HCT116 (cell line): ENCODE measurements around the gene AK3. TPM values are rescaled to one million over a fixed set of nuclear protein-coding genes. Genes with fewer than 3 reads are reported as not detected.

Source experiments
- ATAC-seq: fragments of 200-7000 bp; cut with Tn5 transposase; 2 replicates; pipeline ENCODE4 v1.9.1; 2020; ENCODE audit warnings: mild to moderate bottlenecking, moderate library complexity
- BruUV-seq: library from RNA; stranded (reverse); fragments of 400-500 nt; replicated peaks from 2 replicates; lab custom pipeline; 2021; lab: Mats Ljungman, UMichigan
- CTCF ChIA-PET: fragments of 300-600 bp; sonication (Branson Sonifier 250); formaldehyde crosslinking; loops from one replicate; lab custom pipeline; 2021; ENCODE audit warnings: antibody characterized with exemption; lab: Charles Lee
- POLR2A ChIA-PET: fragments of 300-600, 350-600 bp; sonication (Branson Sonifier 250); formaldehyde crosslinking; loops from one replicate; lab custom pipeline; 2021; ENCODE audit warnings: antibody characterized with exemption; lab: Charles Lee
- RAD21 ChIA-PET, 2 experiments: fragments of 300-600 bp; sonication (Branson Sonifier 250); formaldehyde crosslinking; loops; one replicate each; lab custom pipeline; 2023; ENCODE audit warnings: low total read pairs in 2 of 2; ENCODE audit not compliant: uncharacterized antibody in 2 of 2, unreplicated experiment in 2 of 2, low non-redundant PET in 1 of 2; lab: Charles Lee
- DNase-seq: peaks from one replicate; pipeline ENCODE4 v3.0.0-alpha.2; 2010; ENCODE audit warnings: low read depth, low spot score
- H2AFZ ChIP-seq: fragments of 200-600 bp; shearing (Covaris generic), sonication (generic); 2 replicates; pipeline ENCODE4 v1.6.1; 2017; ENCODE audit warnings: low read depth, mixed run types, mixed read lengths, antibody characterized with exemption, low read length; ENCODE audit not compliant: poor library complexity, severe bottlenecking
- H3K27ac ChIP-seq: 2 replicates; pipeline ENCODE4 v1.5.1; 2012; ENCODE audit warnings: low read depth, low read length
- H3K27me3 ChIP-seq: fragments of 200-600 bp; sonication (generic); 2 replicates; pipeline ENCODE4 v1.6.1; 2016; ENCODE audit warnings: mixed run types, low read length, mixed read lengths; ENCODE audit not compliant: insufficient read depth
- H3K36me3 ChIP-seq, 2 experiments: fragments of 200-500 bp in 1 of 2; fragments of 200-600 bp in 1 of 2; sonication (Bioruptor generic) in 1 of 2; sonication (generic) in 1 of 2; 2 replicates each; pipeline versions ENCODE4 v1.5.1 to v1.6.1; 2014 to 2016; ENCODE audit warnings: low read length in 2 of 2, inconsistent platforms in 1 of 2, mixed read lengths in 1 of 2, mixed run types in 1 of 2; ENCODE audit not compliant: insufficient read depth in 2 of 2, control insufficient read depth in 1 of 2
- H3K4me1 ChIP-seq, 2 experiments: fragments of 200-600 bp in 1 of 2; sonication (generic) in 1 of 2; 2 replicates each; pipeline versions ENCODE4 v1.5.1 to v1.6.1; 2012 to 2017; ENCODE audit warnings: low read length in 2 of 2, inconsistent platforms in 1 of 2, mild to moderate bottlenecking in 1 of 2, mixed read lengths in 1 of 2, mixed run types in 1 of 2, moderate library complexity in 1 of 2; ENCODE audit not compliant: insufficient read depth in 2 of 2, control insufficient read depth in 1 of 2
- H3K4me2 ChIP-seq: fragments of 200-600 bp; sonication (generic); 2 replicates; pipeline ENCODE4 v1.6.1; 2017; ENCODE audit warnings: mixed run types, low read length, mixed read lengths
- H3K4me3 ChIP-seq, 2 experiments: fragments of 200-600 bp in 1 of 2; sonication (generic) in 1 of 2; replicated peaks in 1 of 2; 2 replicates each; pipeline ENCODE4 v1.5.1; 2011 to 2016; ENCODE audit warnings: low read length in 2 of 2, control low read depth in 1 of 2, low read depth in 1 of 2, mild to moderate bottlenecking in 1 of 2, mixed read lengths in 1 of 2, mixed run types in 1 of 2
- H3K79me2 ChIP-seq: fragments of 200-600 bp; sonication (generic); 2 replicates; pipeline ENCODE4 v1.6.1; 2017; ENCODE audit warnings: mild to moderate bottlenecking, mixed run types, low read length, moderate library complexity, mixed read lengths; ENCODE audit not compliant: insufficient read depth
- H3K9ac ChIP-seq: fragments of 200-600 bp; sonication (generic); 2 replicates; pipeline ENCODE4 v1.6.1; 2016; ENCODE audit warnings: low read length, mixed read lengths
- H3K9me2 ChIP-seq: fragments of 200-600 bp; sonication (generic), shearing (Covaris generic); 2 replicates; pipeline ENCODE4 v1.6.1; 2017; ENCODE audit warnings: mixed run types, mild to moderate bottlenecking, moderate library complexity; ENCODE audit not compliant: insufficient read depth
- H3K9me3 ChIP-seq, 2 experiments: fragments of 200-500 bp in 1 of 2; fragments of 200-600 bp in 1 of 2; sonication (Bioruptor generic) in 1 of 2; sonication (generic) in 1 of 2; 2 replicates each; pipeline ENCODE4 v1.6.1; 2014 to 2017; ENCODE audit warnings: low read length in 2 of 2, mixed read lengths in 2 of 2, inconsistent platforms in 1 of 2, low read depth in 1 of 2, mild to moderate bottlenecking in 1 of 2, mixed run types in 1 of 2, moderate library complexity in 1 of 2; ENCODE audit not compliant: control insufficient read depth in 1 of 2, insufficient read depth in 1 of 2
- H4K20me1 ChIP-seq: fragments of 200-600 bp; sonication (generic), shearing (Covaris generic); 2 replicates; pipeline ENCODE4 v1.6.1; 2017; ENCODE audit warnings: mixed run types, mild to moderate bottlenecking, moderate library complexity; ENCODE audit not compliant: insufficient read depth
- CBX3 ChIP-seq: IDR thresholded peaks from 2 replicates; pipeline ENCODE4 v1.6.1; 2012; ENCODE audit warnings: low read depth
- ELF1 ChIP-seq: IDR thresholded peaks from 2 replicates; pipeline ENCODE4 v1.6.1; 2012; ENCODE audit warnings: low read depth, borderline replicate concordance
- EZH2 ChIP-seq: fragments of 200-600 bp; sonication (generic); IDR thresholded peaks from 2 replicates; pipeline ENCODE4 v1.6.1; 2017; ENCODE audit warnings: antibody characterized with exemption, mixed run types
- EZH2phosphoT487 ChIP-seq: fragments of 200-600 bp; IDR thresholded peaks from 2 replicates; pipeline ENCODE4 v1.6.1; 2018; ENCODE audit warnings: antibody characterized with exemption, borderline replicate concordance
- FOSL1 ChIP-seq: IDR thresholded peaks from 2 replicates; pipeline ENCODE4 v1.6.1; 2012; ENCODE audit warnings: low read depth
- JUND ChIP-seq: IDR thresholded peaks from 2 replicates; pipeline ENCODE4 v1.6.1; 2012
- POLR2A ChIP-seq: IDR thresholded peaks from 2 replicates; pipeline ENCODE4 v1.7.0; 2011; ENCODE audit warnings: borderline replicate concordance; ENCODE audit not compliant: insufficient read depth, insufficient read length; ENCODE audit errors: extremely low read depth
- POLR2AphosphoS5 ChIP-seq: IDR thresholded peaks from 2 replicates; pipeline ENCODE4 v1.6.1; 2011; ENCODE audit warnings: mild to moderate bottlenecking, low read depth, low read length, moderate library complexity
- RAD21 ChIP-seq: IDR thresholded peaks from 2 replicates; pipeline ENCODE4 v1.6.1; 2012; ENCODE audit warnings: low read depth, mild to moderate bottlenecking
- SIN3A ChIP-seq: IDR thresholded peaks from 2 replicates; pipeline ENCODE4 v1.6.1; 2012; ENCODE audit warnings: low read depth
- SP1 ChIP-seq: IDR thresholded peaks from 2 replicates; pipeline ENCODE4 v1.6.1; 2012; ENCODE audit warnings: low read depth
- SRF ChIP-seq: IDR thresholded peaks from 2 replicates; pipeline ENCODE4 v1.6.1; 2012; ENCODE audit warnings: low read depth
- TCF7L2 ChIP-seq: IDR thresholded peaks from 2 replicates; pipeline ENCODE4 v1.7.0; 2011; ENCODE audit warnings: borderline replicate concordance, inconsistent platforms; ENCODE audit not compliant: insufficient read depth, insufficient read length; ENCODE audit errors: extremely low read depth
- YY1 ChIP-seq: IDR thresholded peaks from 2 replicates; pipeline ENCODE4 v1.6.1; 2011; ENCODE audit warnings: low read length, low read depth, moderate library complexity, mild to moderate bottlenecking; ENCODE audit not compliant: insufficient replicate concordance; ENCODE audit errors: extremely low read depth
- ZFX ChIP-seq: fragments of 450-650 bp; IDR thresholded peaks from 2 replicates; pipeline ENCODE4 v1.6.1; 2017
- ZNF274 ChIP-seq: fragments of 200-500 bp; sonication (Bioruptor generic); IDR thresholded peaks from 2 replicates; pipeline ENCODE4 v1.6.1; 2014; ENCODE audit warnings: mild to moderate bottlenecking, low read depth, low read length, inconsistent platforms
- intact Hi-C: fragments of 100-400 bp; cut with micrococcal nuclease; formaldehyde crosslinking; loops from 2 replicates; pipeline ENCODE4 v1.10.0; 2022
- total RNA-seq: library from RNA; stranded (reverse); gene quantifications from one replicate; pipeline ENCODE4 v1.2.1, GENCODE V29; 2021; ENCODE audit not compliant: unreplicated experiment
- TF ChIP-seq, protein P1 (sequence below): IDR thresholded peaks from 2 replicates; pipeline ENCODE4 v1.6.1; 2011; ENCODE audit warnings: mild to moderate bottlenecking, low read length, moderate library complexity; ENCODE audit not compliant: insufficient replicate concordance; ENCODE audit errors: extremely low read depth
- TF ChIP-seq, protein P2 (sequence below): IDR thresholded peaks from 2 replicates; pipeline ENCODE4 v1.6.1; 2012
- TF ChIP-seq, protein P3 (sequence below): IDR thresholded peaks from 2 replicates; pipeline ENCODE4 v1.6.1; 2012; ENCODE audit warnings: low read depth
- TF ChIP-seq, protein P4 (sequence below): IDR thresholded peaks from 2 replicates; pipeline ENCODE4 v1.6.1; 2012

The AK3 gene
- total RNA-seq, 1 experiment from 2014 or later: 43.0 TPM

DNA sequence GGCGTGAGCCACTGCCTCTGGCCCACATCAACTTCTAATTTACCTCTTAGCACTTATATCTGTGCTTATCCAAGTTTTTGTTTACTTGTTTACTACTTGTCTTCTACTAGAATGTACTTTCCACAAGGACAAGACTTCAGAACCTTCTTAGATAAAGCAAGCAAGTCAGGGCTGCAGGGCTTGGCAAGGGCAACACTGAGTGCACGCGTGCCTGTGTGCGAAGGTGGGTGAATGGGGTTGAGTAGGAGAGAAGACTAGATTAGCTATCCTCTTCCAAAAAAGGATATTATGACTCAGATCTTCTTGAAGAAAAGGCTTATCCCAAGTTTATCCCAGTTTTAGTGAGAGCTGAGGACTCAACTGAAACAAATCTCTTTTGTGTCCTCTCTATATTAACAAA, 19.3 kb downstream of the AK3 start:
- RAD21 ChIA-PET: no interaction called here
- intact Hi-C loops: no loop called here
- H4K20me1 ChIP-seq: no peaks in the 10 kb centered on the region
- H3K27ac ChIP-seq: no peak overlapping the region
- 0 out of 2 replicates have a peak, but pooled peaks cover 5% of the 10 kb centered on the region for H3K79me2 ChIP-seq
- ATAC-seq: no peak
- H3K4me1 ChIP-seq: no peaks in the 10 kb centered on the region
- no peak for DNase-seq
- CTCF ChIA-PET: no interaction called here
- no peaks in the 10 kb centered on the region for H3K9me2 ChIP-seq
- TF ChIP-seq ELF1 (no peak), SRF (no peak), ZFX (no peak), EZH2 (no peak), ZNF274 (no peak), TCF7L2 (no peak), EZH2phosphoT487 (no peak), RAD21 (no peak), POLR2AphosphoS5 (no peak), POLR2A (no peak), YY1 (no peak), JUND (no peak), SP1 (no peak), SIN3A (no peak), FOSL1 (no peak), CBX3 (no peak)
- TF ChIP-seq, protein P1, sequence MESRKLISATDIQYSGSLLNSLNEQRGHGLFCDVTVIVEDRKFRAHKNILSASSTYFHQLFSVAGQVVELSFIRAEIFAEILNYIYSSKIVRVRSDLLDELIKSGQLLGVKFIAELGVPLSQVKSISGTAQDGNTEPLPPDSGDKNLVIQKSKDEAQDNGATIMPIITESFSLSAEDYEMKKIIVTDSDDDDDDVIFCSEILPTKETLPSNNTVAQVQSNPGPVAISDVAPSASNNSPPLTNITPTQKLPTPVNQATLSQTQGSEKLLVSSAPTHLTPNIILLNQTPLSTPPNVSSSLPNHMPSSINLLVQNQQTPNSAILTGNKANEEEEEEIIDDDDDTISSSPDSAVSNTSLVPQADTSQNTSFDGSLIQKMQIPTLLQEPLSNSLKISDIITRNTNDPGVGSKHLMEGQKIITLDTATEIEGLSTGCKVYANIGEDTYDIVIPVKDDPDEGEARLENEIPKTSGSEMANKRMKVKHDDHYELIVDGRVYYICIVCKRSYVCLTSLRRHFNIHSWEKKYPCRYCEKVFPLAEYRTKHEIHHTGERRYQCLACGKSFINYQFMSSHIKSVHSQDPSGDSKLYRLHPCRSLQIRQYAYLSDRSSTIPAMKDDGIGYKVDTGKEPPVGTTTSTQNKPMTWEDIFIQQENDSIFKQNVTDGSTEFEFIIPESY: no peak
- TF ChIP-seq, protein P2, sequence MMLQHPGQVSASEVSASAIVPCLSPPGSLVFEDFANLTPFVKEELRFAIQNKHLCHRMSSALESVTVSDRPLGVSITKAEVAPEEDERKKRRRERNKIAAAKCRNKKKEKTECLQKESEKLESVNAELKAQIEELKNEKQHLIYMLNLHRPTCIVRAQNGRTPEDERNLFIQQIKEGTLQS: no peak
- TF ChIP-seq, protein P3, sequence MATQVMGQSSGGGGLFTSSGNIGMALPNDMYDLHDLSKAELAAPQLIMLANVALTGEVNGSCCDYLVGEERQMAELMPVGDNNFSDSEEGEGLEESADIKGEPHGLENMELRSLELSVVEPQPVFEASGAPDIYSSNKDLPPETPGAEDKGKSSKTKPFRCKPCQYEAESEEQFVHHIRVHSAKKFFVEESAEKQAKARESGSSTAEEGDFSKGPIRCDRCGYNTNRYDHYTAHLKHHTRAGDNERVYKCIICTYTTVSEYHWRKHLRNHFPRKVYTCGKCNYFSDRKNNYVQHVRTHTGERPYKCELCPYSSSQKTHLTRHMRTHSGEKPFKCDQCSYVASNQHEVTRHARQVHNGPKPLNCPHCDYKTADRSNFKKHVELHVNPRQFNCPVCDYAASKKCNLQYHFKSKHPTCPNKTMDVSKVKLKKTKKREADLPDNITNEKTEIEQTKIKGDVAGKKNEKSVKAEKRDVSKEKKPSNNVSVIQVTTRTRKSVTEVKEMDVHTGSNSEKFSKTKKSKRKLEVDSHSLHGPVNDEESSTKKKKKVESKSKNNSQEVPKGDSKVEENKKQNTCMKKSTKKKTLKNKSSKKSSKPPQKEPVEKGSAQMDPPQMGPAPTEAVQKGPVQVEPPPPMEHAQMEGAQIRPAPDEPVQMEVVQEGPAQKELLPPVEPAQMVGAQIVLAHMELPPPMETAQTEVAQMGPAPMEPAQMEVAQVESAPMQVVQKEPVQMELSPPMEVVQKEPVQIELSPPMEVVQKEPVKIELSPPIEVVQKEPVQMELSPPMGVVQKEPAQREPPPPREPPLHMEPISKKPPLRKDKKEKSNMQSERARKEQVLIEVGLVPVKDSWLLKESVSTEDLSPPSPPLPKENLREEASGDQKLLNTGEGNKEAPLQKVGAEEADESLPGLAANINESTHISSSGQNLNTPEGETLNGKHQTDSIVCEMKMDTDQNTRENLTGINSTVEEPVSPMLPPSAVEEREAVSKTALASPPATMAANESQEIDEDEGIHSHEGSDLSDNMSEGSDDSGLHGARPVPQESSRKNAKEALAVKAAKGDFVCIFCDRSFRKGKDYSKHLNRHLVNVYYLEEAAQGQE: no peak
- TF ChIP-seq, protein P4, sequence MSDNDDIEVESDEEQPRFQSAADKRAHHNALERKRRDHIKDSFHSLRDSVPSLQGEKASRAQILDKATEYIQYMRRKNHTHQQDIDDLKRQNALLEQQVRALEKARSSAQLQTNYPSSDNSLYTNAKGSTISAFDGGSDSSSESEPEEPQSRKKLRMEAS: no peak
- TF ChIP-seq, all 23 proteins: peak for 0
- Histone ChIP-seq H3K9me3 (no peaks in the 10 kb centered on the region), H3K27me3 (no peaks in the 10 kb centered on the region), H3K4me3 (no peak overlapping the region), H2AFZ (no peak overlapping the region), H3K36me3 (peaks cover 15 to 21% of the 10 kb centered on the region in 2 experiments; a peak in 2 of 4 replicates), H3K9ac (no peak overlapping the region), H3K4me2 (no peak overlapping the region)
- POLR2A ChIA-PET: no interaction called here
- BruUV-seq: no TSS peak
